Stimulated activated CD4-positive, alpha-beta T cell treated with anti-CD3 and anti-CD28 coated beads, TNF-alpha, amount 100 ng/mL, for 24 hours (primary cell): Measurements from ENCODE around the gene TNS1.

ENCODE experiments used
- DNase-seq, 3 experiments: peaks; one replicate each; pipeline ENCODE4 v3.0.0-alpha.2; 2020; ENCODE audit warnings: low read depth in 3 of 3

Gene TNS1

GRCh38 chr2:217943446-217944321 is 59.1 kb downstream of the TNS1 start:
- DNase-seq = no peak

GRCh38 chr2:217942731-217943335 is 60.0 kb downstream of the TNS1 start:
- DNase-seq = no peak

GRCh38 chr2:217941886-217942728 is 60.7 kb downstream of the TNS1 start:
- no peak for DNase-seq

DNA sequence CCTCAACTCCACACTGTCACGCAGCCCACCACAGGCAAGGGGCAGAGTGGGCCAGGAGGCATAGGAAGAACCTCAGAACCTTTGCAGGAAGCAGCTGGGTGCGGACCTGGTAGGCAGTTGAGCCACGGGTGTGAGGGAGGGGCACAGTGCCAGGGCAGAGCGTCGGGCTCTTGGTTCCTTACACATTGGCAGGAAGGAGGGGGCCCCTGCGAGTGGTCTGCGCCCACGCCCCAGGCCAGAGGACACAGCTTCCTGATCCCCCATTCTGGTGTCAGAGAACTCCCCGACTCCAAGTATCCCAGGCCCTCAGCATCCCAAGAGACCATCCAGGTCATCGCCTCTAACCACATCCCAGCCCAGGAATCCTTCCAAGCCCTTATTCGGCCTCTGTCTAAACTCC is 61.5 kb downstream of the TNS1 start:
- no peak for DNase-seq

DNA sequence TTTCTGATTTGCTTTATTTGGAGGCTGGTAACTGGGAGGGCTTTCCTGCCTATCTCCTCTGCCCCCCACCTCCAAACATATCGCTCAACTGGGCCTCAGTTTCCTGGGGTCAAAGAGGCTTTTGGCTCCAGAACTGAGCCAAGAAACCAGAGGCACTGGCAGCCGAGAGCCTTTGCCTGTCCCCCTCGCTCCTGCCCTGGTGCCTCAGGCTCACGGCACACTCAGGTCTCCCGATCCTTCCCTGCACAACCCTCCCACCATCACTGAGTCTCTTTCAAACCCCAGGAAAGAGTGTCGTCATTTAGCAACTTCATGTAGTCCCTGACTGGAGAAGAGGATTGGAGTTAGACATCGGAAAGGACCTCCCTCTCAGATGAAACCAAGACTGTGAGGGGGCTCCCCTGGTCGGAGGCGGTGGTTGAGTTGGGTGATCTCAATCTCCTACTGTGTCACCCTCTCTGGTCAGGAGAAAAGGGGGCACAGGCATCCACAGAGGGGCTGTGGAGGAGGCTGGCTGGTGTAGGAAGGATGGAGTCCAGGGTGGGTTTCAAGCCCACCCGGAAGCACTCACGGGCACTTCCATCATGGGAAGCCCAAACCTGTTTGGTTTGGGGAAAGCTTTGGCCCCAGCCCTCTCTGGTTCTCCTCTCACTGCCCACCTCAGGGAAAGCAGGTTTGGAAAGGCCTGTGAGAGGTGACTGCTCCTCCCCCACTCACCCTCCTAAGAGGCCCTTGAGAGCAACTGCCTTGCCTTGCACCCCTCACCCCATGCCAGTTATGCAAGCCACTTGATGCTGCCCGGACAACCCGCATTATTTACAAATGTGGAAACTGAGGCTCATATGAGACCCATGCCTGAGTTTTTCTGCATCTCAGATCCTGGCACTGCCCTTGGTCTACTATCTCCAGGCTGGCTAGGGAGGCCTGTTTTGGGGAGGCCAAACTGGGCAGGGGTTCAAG is 62.3 kb downstream of the TNS1 start:
- no peak for DNase-seq

- no peak for DNase-seq
Observed at GRCh38 chr2:217939629-217940245, 63.1 kb downstream of the TNS1 start.

- no peak for DNase-seq
Observed at GRCh38 chr2:217939220-217939619, 63.6 kb downstream of the TNS1 start.

DNA sequence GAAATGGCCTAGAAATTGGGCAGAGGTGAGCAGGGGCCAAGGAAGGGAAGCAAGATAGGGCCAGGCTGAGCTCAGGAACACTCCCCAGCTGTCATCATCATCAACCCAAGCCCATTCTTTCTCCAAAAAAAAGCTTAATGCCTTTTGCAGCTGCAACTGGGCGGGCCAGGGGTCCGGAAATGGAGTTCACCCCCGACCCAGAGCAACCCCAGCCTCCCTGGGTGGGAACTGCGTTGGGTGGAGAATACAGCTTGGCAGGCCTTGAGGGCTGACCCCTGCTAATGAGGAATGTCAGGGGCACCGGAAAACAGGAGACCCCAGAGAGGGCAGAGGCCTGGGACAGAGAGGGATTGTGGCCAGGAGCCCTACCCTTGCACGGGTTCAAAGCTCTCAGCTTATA is 64.8 kb downstream of the TNS1 start:
- DNase-seq = no peak

GRCh38 chr2:217937446-217937845 is 65.3 kb downstream of the TNS1 start:
- no peak for DNase-seq

- DNase-seq = no peak
Observed at GRCh38 chr2:217936952-217937351, 65.8 kb downstream of the TNS1 start.

- DNase-seq = no peak
Observed at GRCh38 chr2:217935901-217936684, 66.7 kb downstream of the TNS1 start.

- DNase-seq = no peak
Observed at GRCh38 chr2:217935235-217935879, 67.4 kb downstream of the TNS1 start.

- DNase-seq = no peak
Observed at GRCh38 chr2:217934321-217935131, 68.3 kb downstream of the TNS1 start.

DNA sequence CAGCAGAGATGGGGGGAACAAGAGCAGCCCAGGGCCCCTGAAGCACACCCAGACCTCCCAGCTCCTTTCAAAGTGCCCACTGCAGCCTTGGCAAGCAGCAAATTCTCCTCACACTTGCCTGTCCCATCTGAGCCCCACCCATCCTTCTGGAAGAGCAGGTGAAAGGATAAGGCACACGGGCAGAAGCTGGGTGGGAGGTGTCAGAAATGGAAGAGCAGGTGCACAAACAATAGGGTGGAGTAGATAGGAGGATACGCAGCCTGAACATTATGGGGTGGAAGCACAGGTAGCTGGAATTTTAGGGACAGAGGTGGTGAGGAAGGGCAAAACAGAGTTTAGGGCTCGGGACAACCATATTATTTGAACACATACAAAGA is 69.2 kb downstream of the TNS1 start:
- no peak for DNase-seq

- no peak for DNase-seq
Observed at GRCh38 chr2:217932803-217933616, 69.8 kb downstream of the TNS1 start.

DNA sequence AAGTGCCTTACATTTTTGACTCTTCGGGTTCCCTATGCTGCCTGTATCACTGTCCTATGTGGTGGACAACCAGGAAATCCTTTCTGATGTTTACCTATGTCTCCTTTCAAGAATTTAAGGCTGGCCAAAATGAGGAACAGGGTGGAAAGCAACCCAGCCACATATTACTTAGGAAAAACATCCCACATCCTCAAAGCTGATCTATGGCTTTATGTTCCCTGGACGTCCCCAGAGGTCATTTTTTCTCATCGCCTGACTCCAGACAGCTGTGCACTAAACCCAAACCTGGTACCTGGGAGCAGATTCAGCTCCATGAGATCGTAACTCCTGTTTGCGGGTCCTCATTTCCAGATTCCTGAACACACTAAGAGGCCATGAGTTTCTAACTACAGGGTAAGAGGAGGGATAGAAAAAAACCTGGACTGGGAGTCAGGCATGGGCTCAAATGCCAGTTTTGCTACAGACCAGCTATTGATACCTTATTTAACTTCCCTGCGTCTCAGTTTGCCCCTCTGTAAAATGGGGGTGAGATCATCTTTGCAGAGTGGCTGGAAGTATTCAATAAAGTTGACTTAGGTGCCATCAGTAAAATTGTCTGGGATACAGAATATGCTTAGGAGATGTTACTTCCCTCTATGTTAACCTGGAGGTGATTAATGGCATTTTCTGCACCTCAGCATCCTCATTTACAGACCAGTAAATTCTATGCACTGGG is 70.8 kb downstream of the TNS1 start:
- no peak for DNase-seq
